ENCODE data around the gene RIT1.
A peak's percentile ranks its signal among the peaks of the same experiment; 100 is the strongest.

Gene RIT1

DNA sequence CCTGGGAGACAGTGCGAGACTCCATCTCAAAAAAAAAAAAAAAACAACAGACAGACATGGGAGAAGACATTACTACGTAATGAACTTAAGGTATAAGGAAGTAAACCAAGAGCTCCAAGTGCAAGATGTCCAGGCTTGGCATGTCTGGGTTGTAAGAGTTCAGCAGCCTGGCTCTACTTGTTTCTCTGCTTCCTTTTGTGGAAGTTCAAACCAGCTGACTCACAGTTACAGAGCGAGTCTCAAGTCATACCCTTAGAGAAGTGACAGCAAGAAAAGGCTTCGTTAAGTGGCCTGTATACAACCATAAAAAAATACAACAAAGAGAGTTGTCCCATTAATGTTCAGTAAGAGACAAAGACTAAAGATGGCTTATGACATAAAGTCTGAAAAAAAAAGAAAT lies 1.3 kb downstream of the RIT1 start:
- peaks cover 10% of the 10 kb centered on the region; the same call in 1 of the 2 replicates for H3K79me2 ChIP-seq (ENCODE audit: insufficient read depth, low read length)
- no peaks in the 10 kb centered on the region for H4K20me1 ChIP-seq (ENCODE audit: low read depth, low read length)
- H3K4me3 ChIP-seq (ENCODE audit: insufficient read depth, low read length, poor library complexity, severe bottlenecking) = peak overlapping the region; percentile 76
- no peaks in the 10 kb centered on the region for H3K27me3 ChIP-seq (ENCODE audit: low read length)
- H2AFZ ChIP-seq (ENCODE audit: low read depth, low read length, severe bottlenecking) = no peak overlapping the region
- TF ChIP-seq EZH2phosphoT487 (conservative IDR thresholded peaks at IDR 0.05; ENCODE audit: low read length) = no peak
- TF ChIP-seq, protein P1, sequence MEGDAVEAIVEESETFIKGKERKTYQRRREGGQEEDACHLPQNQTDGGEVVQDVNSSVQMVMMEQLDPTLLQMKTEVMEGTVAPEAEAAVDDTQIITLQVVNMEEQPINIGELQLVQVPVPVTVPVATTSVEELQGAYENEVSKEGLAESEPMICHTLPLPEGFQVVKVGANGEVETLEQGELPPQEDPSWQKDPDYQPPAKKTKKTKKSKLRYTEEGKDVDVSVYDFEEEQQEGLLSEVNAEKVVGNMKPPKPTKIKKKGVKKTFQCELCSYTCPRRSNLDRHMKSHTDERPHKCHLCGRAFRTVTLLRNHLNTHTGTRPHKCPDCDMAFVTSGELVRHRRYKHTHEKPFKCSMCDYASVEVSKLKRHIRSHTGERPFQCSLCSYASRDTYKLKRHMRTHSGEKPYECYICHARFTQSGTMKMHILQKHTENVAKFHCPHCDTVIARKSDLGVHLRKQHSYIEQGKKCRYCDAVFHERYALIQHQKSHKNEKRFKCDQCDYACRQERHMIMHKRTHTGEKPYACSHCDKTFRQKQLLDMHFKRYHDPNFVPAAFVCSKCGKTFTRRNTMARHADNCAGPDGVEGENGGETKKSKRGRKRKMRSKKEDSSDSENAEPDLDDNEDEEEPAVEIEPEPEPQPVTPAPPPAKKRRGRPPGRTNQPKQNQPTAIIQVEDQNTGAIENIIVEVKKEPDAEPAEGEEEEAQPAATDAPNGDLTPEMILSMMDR (IDR thresholded peaks at IDR 0.05; ENCODE audit: insufficient read depth, low read length, poor library complexity, severe bottlenecking) = no peak
- H3K27ac ChIP-seq (ENCODE audit: low read depth, low read length) = peak overlapping the region; percentile 62; the same call in 1 of the 2 replicates
- peaks cover 29% of the 10 kb centered on the region for H3K36me3 ChIP-seq (ENCODE audit: low read length)
- peaks cover 36% of the 10 kb centered on the region for H3F3A ChIP-seq (ENCODE audit: insufficient read depth)
- H3K4me2 ChIP-seq (ENCODE audit: low read depth, low read length, poor library complexity, severe bottlenecking) = peak overlapping the region; percentile 85
- peak overlapping the region; percentile 67 for H3K9ac ChIP-seq (ENCODE audit: low read length)
- H3K9me2 ChIP-seq (replicated peaks; ENCODE audit: insufficient read depth, low read length) = no peaks in the 10 kb centered on the region
- H3K9me3 ChIP-seq (ENCODE audit: insufficient read depth, low read length) = no peaks in the 10 kb centered on the region

DNA sequence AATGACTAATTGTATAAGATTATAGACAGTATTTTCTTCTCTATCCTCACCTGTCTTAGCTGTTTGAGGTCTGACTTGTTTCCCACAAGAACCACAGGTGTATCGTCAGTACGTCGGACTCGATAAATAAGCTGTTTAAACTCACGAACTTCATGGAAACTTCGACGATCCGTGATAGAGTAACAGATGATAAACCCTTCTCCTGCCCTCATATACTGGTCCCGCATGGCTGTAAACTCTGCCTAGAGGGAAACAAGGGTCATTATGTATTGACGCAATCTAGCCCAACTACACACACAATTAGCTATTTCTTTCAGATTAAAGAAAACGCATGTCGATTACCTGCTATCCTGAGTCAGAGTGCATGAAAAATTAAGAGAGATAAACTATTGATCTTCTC lies 6.9 kb downstream of the RIT1 start:
- Histone ChIP-seq H3F3A (ENCODE audit: insufficient read depth) (no peaks in the 10 kb centered on the region), H3K27ac (ENCODE audit: low read depth, low read length) (no peak overlapping the region), H3K9me2 (replicated peaks; ENCODE audit: insufficient read depth, low read length) (no peaks in the 10 kb centered on the region), H4K20me1 (ENCODE audit: low read depth, low read length) (no peaks in the 10 kb centered on the region), H3K27me3 (ENCODE audit: low read length) (no peaks in the 10 kb centered on the region), H3K4me3 (ENCODE audit: insufficient read depth, low read length, poor library complexity, severe bottlenecking) (no peak overlapping the region), H3K9ac (ENCODE audit: low read length) (no peak overlapping the region), H3K4me2 (ENCODE audit: low read depth, low read length, poor library complexity, severe bottlenecking) (no peak overlapping the region), H3K79me2 (ENCODE audit: insufficient read depth, low read length) (0 out of 2 replicates have a peak, but pooled peaks cover under 1% of the 10 kb centered on the region), H3K36me3 (ENCODE audit: low read length) (peaks cover 23% of the 10 kb centered on the region; the same call in 1 of the 2 replicates), H2AFZ (ENCODE audit: low read depth, low read length, severe bottlenecking) (no peak overlapping the region), H3K9me3 (ENCODE audit: insufficient read depth, low read length) (no peaks in the 10 kb centered on the region)
- no peak for TF ChIP-seq EZH2phosphoT487 (conservative IDR thresholded peaks at IDR 0.05; ENCODE audit: low read length)
- TF ChIP-seq, protein P1 (IDR thresholded peaks at IDR 0.05; ENCODE audit: insufficient read depth, low read length, poor library complexity, severe bottlenecking) = no peak

DNA sequence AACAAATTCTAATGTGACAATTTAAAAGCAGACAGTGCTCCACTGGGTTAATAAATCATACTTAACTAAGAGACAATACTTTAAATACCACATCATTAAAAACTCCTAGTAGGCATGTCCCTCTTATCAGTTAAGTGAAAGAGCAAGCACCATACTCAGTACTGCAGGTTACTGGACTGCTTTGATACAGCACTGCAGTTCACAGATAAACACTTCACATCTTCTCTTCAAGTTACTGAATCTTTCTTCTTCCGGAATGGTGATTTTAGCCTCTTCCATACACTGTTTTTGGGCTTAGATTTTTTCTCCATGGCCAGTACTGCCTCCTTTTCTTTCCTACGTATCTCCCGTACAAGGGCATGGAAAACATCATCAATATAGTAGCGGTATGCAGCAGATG lies 11.0 kb downstream of the RIT1 start:
- Histone ChIP-seq H3K9me2 (replicated peaks; ENCODE audit: insufficient read depth, low read length) (no peaks in the 10 kb centered on the region), H3K27me3 (ENCODE audit: low read length) (no peaks in the 10 kb centered on the region), H3K9ac (ENCODE audit: low read length) (no peak overlapping the region), H4K20me1 (ENCODE audit: low read depth, low read length) (no peaks in the 10 kb centered on the region), H3K4me3 (ENCODE audit: insufficient read depth, low read length, poor library complexity, severe bottlenecking) (no peak overlapping the region), H3K9me3 (ENCODE audit: insufficient read depth, low read length) (no peaks in the 10 kb centered on the region), H2AFZ (ENCODE audit: low read depth, low read length, severe bottlenecking) (no peak overlapping the region), H3K36me3 (ENCODE audit: low read length) (peaks cover 33% of the 10 kb centered on the region), H3K4me2 (ENCODE audit: low read depth, low read length, poor library complexity, severe bottlenecking) (no peak overlapping the region), H3K27ac (ENCODE audit: low read depth, low read length) (no peak overlapping the region), H3K79me2 (ENCODE audit: insufficient read depth, low read length) (no peaks in the 10 kb centered on the region), H3F3A (ENCODE audit: insufficient read depth) (no peaks in the 10 kb centered on the region)
- TF ChIP-seq, protein P1 (IDR thresholded peaks at IDR 0.05; ENCODE audit: insufficient read depth, low read length, poor library complexity, severe bottlenecking) = no peak
- no peak for TF ChIP-seq EZH2phosphoT487 (conservative IDR thresholded peaks at IDR 0.05; ENCODE audit: low read length)

Data from SU-DHL-6 (cell line).